SH-SY5Y (cell line): ENCODE data around the gene IGFBP2.

ENCODE experiments used
- GATA2 ChIP-seq: IDR thresholded peaks from 2 replicates; pipeline ENCODE4 v1.6.1; 2011; ENCODE audit warnings: mild to moderate bottlenecking, low read depth, low read length
- GATA3 ChIP-seq: IDR thresholded peaks from 2 replicates; pipeline ENCODE4 v1.6.1; 2011; ENCODE audit warnings: low read depth, mild to moderate bottlenecking, low read length, moderate library complexity

- no peak for TF ChIP-seq GATA2
- TF ChIP-seq GATA3: no peak
These were observed 60.3 kb downstream of the IGFBP2 start for GRCh38 chr2:216693414-216694080.
